Measurements from ENCODE around the gene CDH23.

The CDH23 gene

DNA sequence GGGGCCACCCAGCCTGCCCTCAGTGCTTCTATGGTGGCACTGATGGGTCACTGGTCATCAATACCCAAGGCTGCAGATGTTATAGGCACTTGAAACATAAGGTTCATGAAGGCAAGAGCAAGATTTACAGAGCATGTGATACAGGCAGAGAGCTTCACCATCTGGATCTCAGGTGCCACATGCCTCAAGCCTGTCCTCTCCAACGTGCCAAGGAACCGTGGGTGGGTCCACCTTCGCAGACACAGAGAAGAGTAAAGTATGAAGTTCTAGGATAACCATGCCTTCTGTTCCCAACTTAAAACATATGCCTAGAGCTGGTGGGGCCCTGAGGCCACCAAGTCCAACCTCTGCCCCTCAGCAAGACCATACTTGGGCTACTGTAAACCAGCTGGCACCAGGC is 26.7 kb upstream of the CDH23 start:
- no peak for DNase-seq (ENCODE audit: low read depth)

GRCh38 chr10:71371750-71372166 is 25.0 kb upstream of the CDH23 start:
- no peak for DNase-seq (ENCODE audit: low read depth)

GRCh38 chr10:71372882-71373495 is 23.7 kb upstream of the CDH23 start:
- DNase-seq (ENCODE audit: low read depth): no peak

- DNase-seq (ENCODE audit: low read depth): no peak
Measured at GRCh38 chr10:71374481-71375233, 22.1 kb upstream of the CDH23 start.

DNA sequence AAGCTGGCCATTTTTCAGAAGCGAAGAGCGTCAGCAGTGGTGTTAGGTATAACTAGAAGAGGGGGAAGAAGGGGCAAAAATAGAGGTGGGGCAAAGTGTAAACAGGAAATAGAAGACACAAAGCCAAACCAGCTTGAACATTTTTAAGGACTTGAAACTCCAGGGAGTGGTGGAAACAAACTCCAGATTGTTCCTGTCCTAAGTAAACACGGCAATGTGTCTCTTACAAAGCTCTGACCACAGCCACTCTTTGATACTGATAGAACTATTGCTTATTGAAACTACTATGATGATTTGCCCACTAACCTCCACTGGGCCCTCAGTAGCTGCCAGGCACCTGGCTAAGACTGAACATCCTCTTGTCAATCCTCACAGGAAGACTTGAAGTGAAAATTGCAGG is 20.8 kb upstream of the CDH23 start:
- no peak for DNase-seq (ENCODE audit: low read depth)

DNA sequence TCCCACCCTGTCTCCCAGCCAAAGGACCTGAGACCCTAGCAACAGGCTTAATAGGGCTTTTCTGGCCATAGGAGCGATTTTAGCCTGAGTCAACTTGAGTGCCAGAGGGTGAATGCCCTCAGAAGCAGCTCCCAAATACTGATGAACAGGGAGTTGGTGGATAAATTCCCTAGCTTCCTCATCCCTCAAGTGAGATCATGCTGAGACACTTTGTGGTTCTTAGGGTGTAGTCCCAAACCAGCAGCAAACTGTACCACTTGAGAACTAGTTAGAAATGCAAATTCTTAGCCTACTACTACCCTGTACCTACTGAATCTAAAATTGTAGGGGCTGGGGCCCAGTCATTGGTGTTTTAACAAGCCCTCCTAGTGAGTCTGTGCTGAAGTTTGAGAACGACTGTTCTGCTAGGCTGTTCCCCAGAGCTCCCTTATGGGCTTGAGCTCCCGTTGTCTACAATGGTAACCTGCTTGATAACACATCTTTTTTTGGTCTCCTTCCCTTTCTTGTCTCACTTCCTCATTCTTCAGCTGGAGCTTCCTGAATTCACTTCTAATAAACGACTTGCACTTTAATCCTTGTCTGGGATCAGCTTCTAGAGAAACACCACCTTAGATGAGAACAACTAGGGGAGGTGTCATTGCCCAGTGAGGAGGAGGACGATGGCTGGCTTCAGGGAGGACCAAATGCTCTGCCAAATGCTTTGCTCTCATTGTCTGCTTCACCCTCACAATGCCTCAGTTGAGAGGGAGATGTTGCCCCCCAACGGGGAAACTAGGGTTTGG is 18.2 kb upstream of the CDH23 start:
- DNase-seq (ENCODE audit: low read depth): no peak

GRCh38 chr10:71379118-71379766 is 17.5 kb upstream of the CDH23 start:
- DNase-seq (ENCODE audit: low read depth): no peak

DNA sequence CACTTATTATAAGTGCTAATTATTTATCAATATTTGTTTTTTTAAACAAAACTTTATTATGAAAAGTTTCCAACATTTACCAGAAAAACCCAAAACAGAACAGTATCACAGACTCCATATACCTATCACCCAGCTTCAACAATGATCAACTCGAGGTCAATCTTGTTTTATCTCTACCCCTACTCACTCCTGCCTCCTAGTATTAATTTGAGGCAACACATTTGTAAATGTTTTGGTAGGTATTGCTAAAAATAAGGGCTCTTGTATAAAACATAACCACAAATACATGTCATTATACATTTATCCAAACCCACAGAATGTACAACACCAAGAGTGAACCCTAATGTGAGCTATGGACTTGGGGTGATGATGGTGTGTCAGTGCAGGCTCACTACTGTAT is 15.9 kb upstream of the CDH23 start:
- no peak for DNase-seq (ENCODE audit: low read depth)

- DNase-seq (ENCODE audit: low read depth): no peak
Measured at GRCh38 chr10:71381611-71382010, 15.1 kb upstream of the CDH23 start.

DNA sequence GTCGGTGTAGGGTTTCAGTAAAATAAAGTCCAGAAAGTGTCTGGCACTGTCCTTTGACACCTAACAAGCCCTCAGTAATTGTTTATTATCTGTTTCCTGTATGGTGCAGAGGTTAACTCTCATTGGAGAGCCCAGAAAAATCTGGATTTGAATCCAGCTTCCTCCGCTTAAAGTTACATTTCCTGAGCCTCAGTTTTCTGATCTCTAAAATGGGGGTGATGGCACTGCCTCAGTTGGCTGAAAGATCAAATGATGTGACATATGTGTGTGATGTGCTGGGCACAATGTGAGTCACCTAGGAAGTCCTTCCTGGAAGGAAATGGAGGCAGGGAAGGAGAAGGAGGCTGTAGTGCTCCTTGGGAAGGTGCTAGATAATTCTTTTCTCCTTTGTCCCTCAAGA is 14.7 kb upstream of the CDH23 start:
- no peak for DNase-seq (ENCODE audit: low read depth)

DNA sequence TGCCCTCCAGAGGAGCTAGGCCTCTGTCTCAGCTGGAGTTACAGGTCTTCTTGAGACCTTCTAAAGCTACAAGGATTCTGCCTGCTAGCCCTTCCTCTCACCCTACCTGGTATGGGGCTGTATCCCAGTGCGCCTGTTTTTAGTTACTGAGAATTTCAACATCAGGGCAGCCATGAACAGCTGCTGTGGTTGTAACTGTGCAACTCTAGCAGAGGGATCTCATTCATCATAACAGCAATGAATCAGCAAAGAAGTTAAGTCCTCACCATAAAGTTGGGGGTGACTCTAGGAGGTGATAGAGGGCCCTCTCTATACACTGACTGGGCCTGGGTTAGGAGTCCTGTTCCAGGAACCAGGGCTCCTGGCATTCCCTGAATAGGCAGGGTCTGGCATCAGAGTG is 14.0 kb upstream of the CDH23 start:
- DNase-seq (ENCODE audit: low read depth): no peak

GRCh38 chr10:71383972-71384687 is 12.6 kb upstream of the CDH23 start:
- no peak for DNase-seq (ENCODE audit: low read depth)

DNA sequence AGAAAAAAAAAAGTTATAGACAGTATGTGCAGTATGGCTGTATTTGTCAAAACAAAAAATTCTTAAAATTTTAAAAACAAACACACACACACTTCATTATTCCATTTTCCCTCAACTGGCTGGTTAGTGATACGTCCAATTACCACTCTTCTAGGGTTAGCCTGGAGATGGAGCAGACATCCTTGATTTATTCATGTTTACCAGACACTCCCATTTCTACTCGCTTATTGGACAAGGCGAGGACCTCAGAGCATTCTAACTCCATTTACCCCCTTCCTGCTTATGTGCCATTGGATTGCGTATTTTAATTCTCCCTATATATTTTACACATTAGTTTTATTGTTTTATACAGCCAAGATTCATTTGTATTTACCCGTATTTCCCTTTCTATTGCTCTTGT is 8.5 kb upstream of the CDH23 start:
- no peak for DNase-seq (ENCODE audit: low read depth)

- no peak for DNase-seq (ENCODE audit: low read depth)
Measured at GRCh38 chr10:71388583-71389310, 8.0 kb upstream of the CDH23 start.

- no peak for DNase-seq (ENCODE audit: low read depth)
Measured at GRCh38 chr10:71389768-71390460, 6.8 kb upstream of the CDH23 start.

DNA sequence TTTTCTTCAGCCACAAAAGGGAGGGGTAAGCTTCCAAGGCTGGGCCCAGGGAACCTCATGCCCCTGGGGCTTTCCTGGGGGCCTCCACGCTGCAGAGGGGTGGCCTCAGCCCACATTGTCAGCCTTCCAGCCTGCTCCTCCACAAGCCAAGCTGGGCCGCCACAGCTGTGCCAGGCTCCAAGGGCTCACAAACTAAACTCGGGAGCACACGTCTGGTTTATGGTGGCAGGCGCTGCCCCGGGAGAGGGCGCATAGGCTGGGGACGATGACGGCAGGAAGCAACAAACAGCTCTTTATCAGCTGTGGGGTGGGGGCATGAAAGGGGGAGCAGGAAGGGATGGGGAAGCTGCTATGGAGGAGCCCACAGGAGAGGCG is 6.3 kb upstream of the CDH23 start:
- DNase-seq (ENCODE audit: low read depth): no peak

DNA sequence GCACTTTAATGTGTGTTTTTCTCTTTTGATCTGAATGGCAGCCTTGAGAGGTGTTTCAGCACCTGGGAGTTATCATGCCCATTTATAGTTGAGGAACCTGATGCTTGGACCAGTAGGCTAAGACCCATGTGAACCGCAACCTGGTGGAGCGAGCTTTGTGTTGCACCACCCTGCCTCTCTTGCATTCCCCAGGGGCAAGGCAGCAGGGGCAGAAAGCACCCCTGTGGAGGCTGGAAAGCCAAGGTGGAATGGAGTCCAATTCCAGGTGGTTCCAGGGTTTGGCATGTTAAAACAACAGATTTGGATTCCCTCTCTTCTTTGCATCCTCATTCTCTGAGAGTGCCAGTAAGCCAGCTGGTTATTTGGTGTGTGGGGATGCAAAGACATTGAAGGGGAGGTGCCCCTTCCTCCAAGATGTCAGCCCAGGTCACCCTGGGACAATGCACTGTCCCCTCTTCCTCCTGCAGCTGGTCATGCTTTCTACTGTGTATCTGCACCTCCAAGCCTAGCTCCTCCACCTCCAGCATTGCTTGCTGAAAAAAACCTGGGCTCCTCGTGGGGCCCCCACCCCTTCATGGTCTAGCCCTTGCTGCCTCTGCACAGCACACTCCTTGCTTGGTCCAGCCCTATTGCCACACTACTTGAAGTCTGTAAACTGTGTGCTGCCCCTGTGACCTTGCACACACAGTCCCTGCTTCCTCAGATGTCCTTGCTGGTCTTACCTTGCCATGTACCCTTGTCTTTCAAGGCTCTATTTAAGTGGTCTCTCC is 5.6 kb upstream of the CDH23 start:
- no peak for DNase-seq (ENCODE audit: low read depth)

GRCh38 chr10:71391701-71392100 is 5.0 kb upstream of the CDH23 start:
- no peak for DNase-seq (ENCODE audit: low read depth)

- no peak for DNase-seq (ENCODE audit: low read depth)
Measured at GRCh38 chr10:71392292-71392691, 4.4 kb upstream of the CDH23 start.
